ENCODE results near the gene ASTN1. TPM values are rescaled to one million over a fixed set of nuclear protein-coding genes. Genes with fewer than 3 reads are reported as not detected.

The ASTN1 gene
- total and polyA plus RNA-seq, 2 experiments from 2014 or later = 1.1 TPM; not detected in 1

- no peak for DNase-seq (ENCODE audit: low spot score)
- Histone ChIP-seq H3K4me1 (ENCODE audit: insufficient read depth) (no peaks in the 10 kb centered on the region), H3K4me2 (no peak overlapping the region), H3K9me2 (replicated peaks; ENCODE audit: insufficient read depth) (no peaks in the 10 kb centered on the region), H3K9me3 (ENCODE audit: low read depth) (no peaks in the 10 kb centered on the region), H3K36me3 (replicated peaks; ENCODE audit: insufficient read depth, low read depth) (no peaks in the 10 kb centered on the region), H3K4me3 (no peak overlapping the region), H3K27ac (no peak overlapping the region), H4K20me1 (ENCODE audit: insufficient read depth, poor library complexity, severe bottlenecking) (no peaks in the 10 kb centered on the region), H3K79me2 (no peaks in the 10 kb centered on the region), H2AFZ (no peak overlapping the region), H3K27me3 (no peaks in the 10 kb centered on the region)
- TF ChIP-seq EZH2 (IDR thresholded peaks at IDR 0.05; ENCODE audit: borderline replicate concordance) = no peak
- TF ChIP-seq EZH2phosphoT487 (IDR thresholded peaks at IDR 0.05; ENCODE audit: low read depth, severe bottlenecking, unreplicated experiment) = no peak
- no peak for TF ChIP-seq CTCF (IDR thresholded peaks at IDR 0.05; ENCODE audit: poor library complexity)
- WGBS (ENCODE audit: low lambda C conversion rate, missing lambda C conversion rate) = 95% methylated on average over 14 of the region's 14 CpGs
Measured at GRCh38 chr1:177023249-177023648, 141.3 kb downstream of the ASTN1 start.

DNA sequence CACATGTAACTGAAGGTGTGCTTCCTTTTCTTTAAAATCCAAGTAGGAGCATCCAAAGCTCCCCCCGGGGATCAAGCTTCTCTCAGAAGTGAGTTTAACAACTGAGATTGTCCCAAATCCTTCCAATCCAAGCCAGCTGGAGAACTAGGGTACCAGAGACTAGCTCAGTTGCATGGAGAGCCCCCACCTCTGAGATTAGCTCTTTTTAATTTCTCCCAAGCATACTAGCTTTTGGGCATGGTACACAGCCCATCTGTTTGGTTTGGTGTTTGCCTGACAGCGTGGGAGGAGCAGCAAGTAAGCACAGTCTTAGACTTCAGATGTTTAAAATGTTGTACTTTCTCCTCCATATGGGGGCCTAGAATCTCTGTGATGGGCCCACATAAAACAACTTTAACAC lies 142.8 kb downstream of the ASTN1 start:
- WGBS (ENCODE audit: low lambda C conversion rate, missing lambda C conversion rate) = 70% methylated on average over 2 of the region's 2 CpGs
- H3K27me3 ChIP-seq = no peaks in the 10 kb centered on the region
- H2AFZ ChIP-seq = no peak overlapping the region
- TF ChIP-seq EZH2phosphoT487 (IDR thresholded peaks at IDR 0.05; ENCODE audit: low read depth, severe bottlenecking, unreplicated experiment) = no peak
- TF ChIP-seq CTCF (IDR thresholded peaks at IDR 0.05; ENCODE audit: poor library complexity) = no peak
- no peak for TF ChIP-seq EZH2 (IDR thresholded peaks at IDR 0.05; ENCODE audit: borderline replicate concordance)
- no peak overlapping the region for H3K4me3 ChIP-seq
- no peak overlapping the region for H3K27ac ChIP-seq
- no peaks in the 10 kb centered on the region for H3K4me1 ChIP-seq (ENCODE audit: insufficient read depth)
- H3K9me2 ChIP-seq (replicated peaks; ENCODE audit: insufficient read depth) = no peaks in the 10 kb centered on the region
- no peaks in the 10 kb centered on the region for H3K9me3 ChIP-seq (ENCODE audit: low read depth)
- H3K4me2 ChIP-seq = no peak overlapping the region
- no peaks in the 10 kb centered on the region for H3K79me2 ChIP-seq
- no peak for DNase-seq (ENCODE audit: low spot score)
- H4K20me1 ChIP-seq (ENCODE audit: insufficient read depth, poor library complexity, severe bottlenecking) = no peaks in the 10 kb centered on the region
- H3K36me3 ChIP-seq (replicated peaks; ENCODE audit: insufficient read depth, low read depth) = no peaks in the 10 kb centered on the region

- no peaks in the 10 kb centered on the region for H3K79me2 ChIP-seq
- H3K4me1 ChIP-seq (ENCODE audit: insufficient read depth) = no peaks in the 10 kb centered on the region
- H4K20me1 ChIP-seq (ENCODE audit: insufficient read depth, poor library complexity, severe bottlenecking) = no peaks in the 10 kb centered on the region
- TF ChIP-seq EZH2 (IDR thresholded peaks at IDR 0.05; ENCODE audit: borderline replicate concordance) = no peak
- no peak for TF ChIP-seq EZH2phosphoT487 (IDR thresholded peaks at IDR 0.05; ENCODE audit: low read depth, severe bottlenecking, unreplicated experiment)
- TF ChIP-seq CTCF (IDR thresholded peaks at IDR 0.05; ENCODE audit: poor library complexity) = no peak
- H3K36me3 ChIP-seq (replicated peaks; ENCODE audit: insufficient read depth, low read depth) = no peaks in the 10 kb centered on the region
- DNase-seq (ENCODE audit: low spot score) = no peak
- 85% methylated on average over 3 of the region's 3 CpGs for WGBS (ENCODE audit: low lambda C conversion rate, missing lambda C conversion rate)
- no peak overlapping the region for H2AFZ ChIP-seq
- no peak overlapping the region for H3K4me2 ChIP-seq
- no peak overlapping the region for H3K4me3 ChIP-seq
- no peaks in the 10 kb centered on the region for H3K27me3 ChIP-seq
- no peaks in the 10 kb centered on the region for H3K9me2 ChIP-seq (replicated peaks; ENCODE audit: insufficient read depth)
- H3K27ac ChIP-seq = no peak overlapping the region
- H3K9me3 ChIP-seq (ENCODE audit: low read depth) = no peaks in the 10 kb centered on the region
Measured at GRCh38 chr1:177020851-177021589, 143.5 kb downstream of the ASTN1 start.
